Naive B cell (primary cell): ENCODE measurements around the gene ADSL. TPM values are rescaled to one million over a fixed set of nuclear protein-coding genes. Genes with fewer than 3 reads are reported as not detected.

ENCODE experiments used
- ATAC-seq, 2 donors: fragments of 150-1000 bp; cut with Tn5 transposase; 2 replicates each; pipeline ENCODE4 v1.10.0; 2021; ENCODE audit warnings: low read depth in 2 of 2, mild to moderate bottlenecking in 2 of 2, moderate library complexity in 2 of 2
- DNase-seq: peaks from one replicate; pipeline ENCODE4 v3.0.0; 2022
- H3K27ac Mint-ChIP-seq, 6 donors: one replicate each; pipeline ENCODE4 v1.8.0; 2020 to 2022; ENCODE audit warnings: mild to moderate bottlenecking in 6 of 6, mixed read lengths in 6 of 6, moderate library complexity in 5 of 6, inconsistent platforms in 2 of 6
- H3K27me3 Mint-ChIP-seq, 3 donors: one replicate each; pipeline ENCODE4 v1.8.0; 2021 to 2022; ENCODE audit warnings: mixed read lengths in 3 of 3, mild to moderate bottlenecking in 1 of 3
- H3K36me3 Mint-ChIP-seq, 2 donors: one replicate each; pipeline ENCODE4 v1.8.0; 2020 to 2022; ENCODE audit warnings: mixed read lengths in 2 of 2, inconsistent platforms in 1 of 2, mild to moderate bottlenecking in 1 of 2
- H3K4me1 Mint-ChIP-seq, 3 donors: one replicate each; pipeline ENCODE4 v1.8.0; 2020 to 2022; ENCODE audit warnings: mixed read lengths in 3 of 3, inconsistent platforms in 1 of 3, mild to moderate bottlenecking in 1 of 3, moderate library complexity in 1 of 3
- H3K4me3 Mint-ChIP-seq, 8 donors: one replicate each; pipeline ENCODE4 v1.8.0; 2020 to 2022; ENCODE audit warnings: mild to moderate bottlenecking in 8 of 8, mixed read lengths in 8 of 8, moderate library complexity in 8 of 8, inconsistent platforms in 2 of 8
- H3K9me3 Mint-ChIP-seq, 7 donors: one replicate each; pipeline ENCODE4 v1.8.0; 2020 to 2022; ENCODE audit warnings: mixed read lengths in 7 of 7, mild to moderate bottlenecking in 5 of 7, inconsistent platforms in 2 of 7, moderate library complexity in 1 of 7
- polyA plus RNA-seq, 6 donors: library from polyadenylated mRNA; unstranded; fragments of 300-500 nt; fragmentation: Illumina TruSeq; gene quantifications; one replicate each; pipeline ENCODE4 v1.2.3, GENCODE V29; 2021; ENCODE audit warnings: low read depth in 6 of 6

ADSL gene
- polyA plus RNA-seq, 6 donors from 2014 or later = 44.4 to 73.3 (median 55.6) TPM

DNA sequence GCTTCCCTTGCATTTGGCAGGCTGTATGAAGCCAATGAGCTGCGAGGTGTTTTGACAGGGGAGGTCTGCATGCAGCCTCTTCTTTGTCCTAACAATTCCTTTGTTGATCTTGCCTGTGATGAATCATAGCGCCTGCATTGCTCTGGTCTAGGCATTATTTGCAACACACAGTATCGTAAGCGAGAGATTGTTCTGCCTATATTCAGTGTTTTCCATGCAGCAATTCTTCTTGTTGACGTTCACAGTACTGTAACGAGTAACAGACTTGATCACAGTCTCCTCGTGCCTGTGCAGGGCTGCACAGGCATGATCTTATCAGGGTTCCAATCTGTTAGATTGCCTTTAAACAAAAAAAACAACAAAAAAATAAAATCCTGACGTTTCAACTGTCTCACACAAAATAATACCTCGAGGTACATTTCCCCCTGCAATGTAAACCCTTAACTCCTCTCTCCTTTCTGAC, 13.9 kb upstream of the ADSL start:
- no peak for DNase-seq
- Mint-ChIP-seq H3K4me1 (peaks cover 35 to 37% (median 36%) of the 10 kb centered on the region in 3 donors), H3K4me3 (no peak overlapping the region), H3K27ac (peak overlapping the region in 1 of 6 donors; percentile 83), H3K9me3 (no peaks in the 10 kb centered on the region), H3K27me3 (no peaks in the 10 kb centered on the region), H3K36me3 (peaks cover 0 to 11% of the 10 kb centered on the region in 2 donors)
- no peak for ATAC-seq

DNA sequence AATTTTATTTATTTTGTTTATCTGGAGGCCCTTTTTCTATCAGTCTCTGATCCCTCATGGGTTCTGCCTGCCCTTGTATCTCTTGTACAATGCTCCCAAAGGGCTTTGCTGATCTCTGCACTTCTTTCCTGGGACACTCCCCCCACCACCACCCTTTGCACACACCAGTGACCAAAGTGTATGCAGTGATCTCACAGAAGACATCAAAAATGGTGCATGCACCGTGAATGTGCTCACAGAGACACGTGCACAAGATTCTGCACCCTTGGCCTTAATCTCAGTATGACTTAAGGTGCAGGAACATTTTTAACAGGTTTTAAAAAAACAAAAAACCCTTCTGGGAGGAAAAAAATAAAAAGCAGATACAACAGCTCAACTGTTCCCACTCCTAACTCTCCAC, 12.2 kb upstream of the ADSL start:
- Mint-ChIP-seq H3K27ac (peak overlapping the region in 3 of 6 donors; percentile 43 to 82 (median 79)), H3K9me3 (no peaks in the 10 kb centered on the region), H3K4me1 (peaks cover 38 to 43% (median 39%) of the 10 kb centered on the region in 3 donors), H3K27me3 (no peaks in the 10 kb centered on the region), H3K36me3 (peaks cover 0 to 11% of the 10 kb centered on the region in 2 donors), H3K4me3 (no peak overlapping the region)
- DNase-seq (no peak), ATAC-seq (no peak)

DNA sequence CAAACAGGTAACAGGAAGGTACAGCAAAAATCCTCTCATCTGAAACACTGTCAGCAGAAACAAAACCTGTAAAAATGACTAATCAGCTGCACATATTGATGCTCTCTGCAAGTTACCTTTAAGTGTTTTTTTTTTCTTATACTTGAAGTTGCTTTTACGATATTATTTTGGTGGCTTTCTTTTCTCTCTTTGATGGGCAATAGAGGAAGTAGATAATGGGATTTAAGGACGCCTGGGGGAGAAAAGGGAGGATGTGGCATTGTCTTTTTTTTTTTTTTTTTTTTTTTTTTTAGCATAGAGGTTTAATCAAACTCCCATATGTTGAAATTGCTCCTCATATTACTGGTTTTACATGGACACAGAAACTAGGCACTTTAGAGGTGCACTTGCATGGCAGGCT, 11.4 kb upstream of the ADSL start:
- Mint-ChIP-seq H3K4me1 (peaks cover 33 to 44% (median 42%) of the 10 kb centered on the region in 3 donors), H3K4me3 (peak overlapping the region in 1 of 8 donors; percentile 38), H3K9me3 (no peaks in the 10 kb centered on the region), H3K27ac (peak overlapping the region in 3 of 6 donors; percentile 13 to 79 (median 71)), H3K27me3 (no peaks in the 10 kb centered on the region), H3K36me3 (peaks cover 0 to 11% of the 10 kb centered on the region in 2 donors)
- ATAC-seq (no peak), DNase-seq (no peak)

DNA sequence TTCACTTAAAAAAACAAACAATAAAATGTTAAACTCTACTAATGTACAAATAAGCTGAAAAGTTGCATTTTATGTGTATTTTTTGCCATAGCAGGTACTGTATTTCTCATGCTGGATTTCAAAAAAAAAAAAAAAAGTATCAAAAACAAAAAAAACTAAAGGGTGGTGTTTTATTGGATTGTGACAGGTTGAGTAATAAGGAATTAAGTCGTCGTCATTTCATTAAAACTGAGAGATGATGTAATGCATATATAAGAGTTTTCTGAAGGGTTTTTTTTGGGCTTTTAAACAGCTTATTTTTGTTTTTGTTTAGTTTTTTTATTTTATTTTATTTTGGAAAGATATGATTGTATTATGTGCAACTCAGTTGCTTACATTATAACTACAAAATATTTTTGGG, 10.9 kb upstream of the ADSL start:
- Mint-ChIP-seq H3K4me1 (peaks cover 30 to 41% (median 40%) of the 10 kb centered on the region in 3 donors), H3K9me3 (no peaks in the 10 kb centered on the region), H3K27ac (peak overlapping the region in 2 of 6 donors; percentile 79 to 84), H3K36me3 (peaks cover 0 to 8% of the 10 kb centered on the region in 2 donors), H3K27me3 (no peaks in the 10 kb centered on the region), H3K4me3 (no peak overlapping the region)
- ATAC-seq (no peak), DNase-seq (no peak)

DNA sequence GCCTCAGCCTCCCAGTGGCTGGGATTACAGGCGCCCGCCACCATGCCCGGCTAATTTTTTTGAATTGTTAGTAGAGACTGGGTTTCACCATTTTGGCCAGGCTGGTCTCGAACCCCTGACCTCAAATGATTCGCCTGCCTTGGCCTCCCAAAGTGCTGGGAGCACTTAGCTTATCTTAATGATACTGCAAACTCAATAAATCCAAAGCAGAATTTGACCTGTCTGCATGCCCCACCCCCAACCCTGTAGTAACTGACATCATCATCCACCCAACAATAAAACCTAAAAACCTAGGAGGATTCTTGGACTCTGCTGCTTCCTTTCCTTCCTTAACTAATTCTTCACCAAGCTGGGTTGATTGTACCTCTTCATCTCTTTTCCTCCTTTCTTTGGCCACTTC, 6.3 kb upstream of the ADSL start:
- Mint-ChIP-seq H3K27me3 (no peaks in the 10 kb centered on the region), H3K9me3 (no peaks in the 10 kb centered on the region), H3K27ac (peak overlapping the region in 2 of 6 donors; percentile 17 to 63), H3K4me3 (no peak overlapping the region), H3K4me1 (peaks cover 32 to 41% (median 36%) of the 10 kb centered on the region in 3 donors), H3K36me3 (no peaks in the 10 kb centered on the region)
- ATAC-seq (no peak), DNase-seq (no peak)

DNA sequence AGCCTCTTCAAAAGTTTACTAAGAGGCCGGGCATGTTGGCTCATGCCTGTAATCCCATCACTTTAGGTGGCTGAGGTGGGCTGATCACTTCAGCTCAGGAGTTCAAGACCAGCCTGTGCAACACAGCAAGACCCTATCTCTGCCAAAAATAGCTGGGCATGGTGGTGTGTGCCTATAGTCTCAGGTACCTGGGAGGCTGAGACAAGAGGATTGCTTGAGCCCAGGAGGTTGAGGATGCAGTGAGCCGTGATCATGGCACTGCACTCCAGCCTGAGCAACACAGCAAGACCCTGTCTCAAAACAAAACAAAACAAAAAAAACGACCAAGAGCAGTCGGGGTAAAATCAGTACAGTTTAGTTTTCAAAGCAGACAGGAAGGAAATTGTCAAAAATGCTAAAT, 4.7 kb upstream of the ADSL start:
- H3K9me3 Mint-ChIP-seq = no peaks in the 10 kb centered on the region
- peak overlapping the region in 1 of 6 donors; percentile 61 for H3K27ac Mint-ChIP-seq
- DNase-seq (no peak), ATAC-seq (no peak)
- no peaks in the 10 kb centered on the region for H3K27me3 Mint-ChIP-seq
- peak overlapping the region in 1 of 8 donors; percentile 77 for H3K4me3 Mint-ChIP-seq
- H3K4me1 Mint-ChIP-seq = peaks cover 28 to 34% (median 31%) of the 10 kb centered on the region in 3 donors
- H3K36me3 Mint-ChIP-seq = no peaks in the 10 kb centered on the region

DNA sequence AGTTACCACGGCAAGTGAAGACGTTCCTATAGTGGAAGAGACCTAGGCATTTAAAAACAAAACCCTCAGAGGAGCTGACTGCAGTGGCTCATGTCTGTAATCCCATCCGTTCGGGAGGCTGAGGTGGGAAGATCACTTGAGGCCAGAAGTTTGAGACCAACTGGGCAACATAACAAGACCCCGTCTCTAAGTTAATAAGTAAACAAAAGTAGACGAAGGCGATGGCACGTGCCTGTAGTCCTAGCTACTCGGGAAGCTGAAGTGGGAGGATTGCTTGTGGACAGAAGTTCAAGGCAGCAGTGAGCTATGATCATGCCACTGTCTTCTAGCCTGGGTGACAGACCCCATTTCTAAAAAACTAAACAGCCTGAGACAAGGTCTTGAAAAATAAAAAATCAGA, 3.8 kb upstream of the ADSL start:
- Mint-ChIP-seq H3K27me3 (no peaks in the 10 kb centered on the region), H3K36me3 (no peaks in the 10 kb centered on the region), H3K4me3 (peak overlapping the region in 2 of 8 donors; percentile 11 to 77), H3K4me1 (peaks cover 35 to 43% (median 39%) of the 10 kb centered on the region in 3 donors), H3K27ac (peak overlapping the region in 3 of 6 donors; percentile 17 to 71 (median 34)), H3K9me3 (no peaks in the 10 kb centered on the region)
- ATAC-seq = no peak
- no peak for DNase-seq

DNA sequence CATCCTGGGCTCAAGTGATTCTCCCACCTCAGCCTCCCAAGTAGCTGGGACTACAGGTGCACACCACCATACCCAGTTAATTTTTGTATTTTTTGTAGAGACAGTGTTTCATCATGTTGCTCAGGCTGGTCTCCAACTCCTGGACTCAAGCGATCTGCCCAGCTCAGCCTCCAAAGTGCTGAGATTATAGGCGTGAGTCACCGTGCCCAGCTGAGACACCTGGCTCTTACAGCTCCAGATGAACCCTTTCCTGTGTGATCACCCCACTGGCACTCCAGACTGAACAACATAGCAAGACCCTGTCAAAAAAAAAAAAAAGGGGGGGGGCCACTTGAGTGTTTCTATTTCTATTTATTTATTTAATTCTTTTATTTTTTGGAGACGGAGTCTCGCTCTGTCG, 1.0 kb upstream of the ADSL start:
- H3K27me3 Mint-ChIP-seq = no peaks in the 10 kb centered on the region
- no peak for DNase-seq

DNA sequence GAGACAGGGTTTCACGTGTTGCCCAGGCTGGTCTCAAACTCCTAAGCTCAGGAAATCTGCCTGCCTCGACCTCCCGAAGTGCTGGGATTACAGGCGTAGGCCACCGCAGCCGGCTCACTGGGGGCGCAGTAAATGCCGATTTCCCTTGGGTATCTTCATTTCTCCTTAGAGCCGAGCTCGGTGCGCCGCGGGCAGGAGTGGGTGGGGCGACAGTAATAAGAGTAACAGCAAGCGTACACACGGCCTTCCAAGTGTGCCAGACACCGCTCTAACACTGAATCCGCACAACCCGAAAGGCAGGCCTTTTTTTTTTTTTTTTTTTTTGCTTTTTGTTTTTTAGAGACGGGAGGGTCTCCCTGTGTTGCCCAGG, 500 bp upstream of the ADSL start:
- H3K27me3 Mint-ChIP-seq = no peaks in the 10 kb centered on the region
- H3K36me3 Mint-ChIP-seq = peaks cover 0 to 4% of the 10 kb centered on the region in 2 donors
- DNase-seq = peak; percentile 34
- peaks cover 25 to 48% (median 33%) of the 10 kb centered on the region in 3 donors for H3K4me1 Mint-ChIP-seq
- ATAC-seq = peak; percentile 41 to 44
- peak overlapping the region; percentile 86 to 99 (median 97) for H3K27ac Mint-ChIP-seq
- H3K9me3 Mint-ChIP-seq = no peaks in the 10 kb centered on the region
- H3K4me3 Mint-ChIP-seq = peak overlapping the region; percentile 92 to 99 (median 98)

More for the DNA sequence above, 1.0 kb upstream of the ADSL start:
- peaks cover 0 to 4% of the 10 kb centered on the region in 2 donors for H3K36me3 Mint-ChIP-seq
- no peaks in the 10 kb centered on the region for H3K9me3 Mint-ChIP-seq
- H3K27ac Mint-ChIP-seq = peak overlapping the region in 2 of 6 donors; percentile 54 to 86
- ATAC-seq = no peak
- H3K4me3 Mint-ChIP-seq = peak overlapping the region; percentile 92 to 99 (median 98)
- H3K4me1 Mint-ChIP-seq = peaks cover 25 to 48% (median 36%) of the 10 kb centered on the region in 3 donors

DNA sequence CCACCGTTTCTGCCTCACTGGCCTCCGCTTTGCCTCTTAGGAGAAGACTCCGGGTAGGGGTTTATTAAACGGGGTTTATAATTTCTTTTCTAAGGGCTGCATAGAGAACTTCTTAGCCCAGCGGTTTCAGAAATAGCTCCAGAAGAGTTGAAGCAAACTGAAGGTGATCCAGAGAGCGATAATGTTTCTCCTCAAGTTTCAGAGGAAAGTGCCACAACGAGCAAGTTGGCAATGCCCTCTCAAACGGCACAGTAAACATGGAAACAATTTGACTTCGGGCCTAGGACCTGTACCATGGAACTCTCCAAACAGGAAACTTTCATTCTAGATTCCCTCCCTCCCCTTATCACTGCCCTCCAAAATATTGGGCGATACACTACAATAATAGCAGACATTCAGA, 1.0 kb downstream of the ADSL start:
- DNase-seq = no peak
- peak overlapping the region; percentile 48 to 99 (median 91) for H3K27ac Mint-ChIP-seq
- H3K27me3 Mint-ChIP-seq = no peaks in the 10 kb centered on the region
- no peak for ATAC-seq
- peak overlapping the region; percentile 92 to 99 (median 98) for H3K4me3 Mint-ChIP-seq
- H3K4me1 Mint-ChIP-seq = peaks cover 18 to 40% (median 24%) of the 10 kb centered on the region in 3 donors
- H3K9me3 Mint-ChIP-seq = no peaks in the 10 kb centered on the region
- H3K36me3 Mint-ChIP-seq = peaks cover 0 to 4% of the 10 kb centered on the region in 2 donors

DNA sequence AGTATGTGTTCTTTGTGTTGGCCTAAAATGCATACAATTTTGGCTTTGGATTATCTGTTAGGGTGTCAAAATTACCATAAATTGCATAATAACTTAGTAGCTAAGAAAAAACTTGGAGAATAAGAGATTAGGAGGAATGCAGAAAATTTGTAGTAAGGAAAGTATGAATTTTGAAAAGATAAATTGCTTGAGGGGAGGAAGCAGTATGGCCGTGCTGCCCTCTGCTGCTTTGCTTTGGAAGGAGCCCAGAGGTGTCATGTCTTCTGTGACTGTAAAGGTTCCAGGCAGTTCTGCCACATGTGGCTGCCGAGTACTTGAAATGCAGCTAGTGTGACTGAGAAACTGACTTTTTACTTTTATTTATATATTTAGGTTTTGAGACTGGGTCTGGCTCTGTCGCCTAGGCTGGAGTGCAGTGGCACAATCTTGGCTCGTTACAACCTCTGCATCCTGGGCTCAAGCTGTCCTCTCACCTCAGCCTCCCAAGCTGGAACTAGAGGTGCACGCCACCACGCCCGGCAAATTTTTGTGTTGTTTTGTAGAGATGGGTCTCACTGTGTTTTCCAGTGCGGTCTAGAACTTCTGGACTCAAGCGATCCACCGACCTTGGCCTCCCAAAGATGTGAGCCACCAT, 1.8 kb downstream of the ADSL start:
- H3K4me3 Mint-ChIP-seq = peak overlapping the region in 7 of 8 donors; percentile 92 to 99 (median 98)
- no peaks in the 10 kb centered on the region for H3K9me3 Mint-ChIP-seq
- peaks cover under 1 to 4% of the 10 kb centered on the region in 2 donors for H3K36me3 Mint-ChIP-seq
- peak in 1 of 2 donors; percentile 23 for ATAC-seq
- H3K4me1 Mint-ChIP-seq = peaks cover 16 to 38% (median 16%) of the 10 kb centered on the region in 3 donors
- H3K27me3 Mint-ChIP-seq = no peaks in the 10 kb centered on the region
- peak; percentile 24 for DNase-seq
- peak overlapping the region in 5 of 6 donors; percentile 10 to 98 (median 86) for H3K27ac Mint-ChIP-seq

DNA sequence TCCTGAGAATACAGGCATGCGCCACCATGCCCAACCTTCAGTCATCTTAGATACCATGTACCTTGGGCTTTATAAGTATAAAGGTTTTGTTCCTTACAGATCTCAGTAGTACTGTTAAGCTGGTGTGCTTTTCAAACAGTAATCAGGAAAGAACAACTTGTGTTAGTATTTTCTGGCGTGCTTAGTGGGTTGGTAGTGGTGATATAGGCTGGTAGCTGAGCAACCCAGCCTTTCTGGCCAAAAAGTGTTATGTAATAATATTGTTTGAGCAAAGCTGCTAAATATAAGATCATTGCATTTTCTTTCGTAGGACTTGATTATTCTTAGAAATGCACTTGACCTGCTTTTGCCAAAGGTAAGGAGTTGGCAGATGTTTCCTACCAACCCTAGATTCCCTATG, 6.5 kb downstream of the ADSL start:
- H3K9me3 Mint-ChIP-seq = no peaks in the 10 kb centered on the region
- H3K4me1 Mint-ChIP-seq = peaks cover 3 to 6% (median 4%) of the 10 kb centered on the region in 3 donors
- no peaks in the 10 kb centered on the region for H3K27me3 Mint-ChIP-seq
- ATAC-seq = no peak
- no peak for DNase-seq
- H3K27ac Mint-ChIP-seq = peak overlapping the region in 1 of 6 donors; percentile 52
- H3K36me3 Mint-ChIP-seq = peaks cover 4% of the 10 kb centered on the region in 2 donors
- no peak overlapping the region for H3K4me3 Mint-ChIP-seq

DNA sequence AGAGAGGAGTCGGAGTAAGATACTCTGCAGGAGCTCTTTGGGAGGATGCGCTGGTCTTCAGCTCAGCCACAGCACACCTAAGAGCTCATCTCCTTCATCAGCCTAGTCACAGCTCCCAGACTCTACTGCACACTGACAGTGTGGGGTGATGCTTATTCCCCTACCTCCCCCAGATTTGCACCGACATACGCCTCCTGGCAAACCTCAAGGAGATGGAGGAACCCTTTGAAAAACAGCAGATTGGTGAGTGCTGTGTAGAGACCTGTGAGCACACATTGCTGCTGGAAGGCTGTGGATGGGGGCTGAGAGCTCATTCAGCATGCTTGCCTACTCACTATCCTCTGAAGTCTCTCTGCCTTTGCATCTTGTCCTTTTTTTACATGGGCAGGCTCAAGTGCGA, 14.8 kb downstream of the ADSL start:
- Mint-ChIP-seq H3K9me3 (no peaks in the 10 kb centered on the region), H3K36me3 (peaks cover 47 to 49% of the 10 kb centered on the region in 2 donors), H3K4me1 (no peaks in the 10 kb centered on the region), H3K27ac (peak overlapping the region in 2 of 6 donors; percentile 13 to 88), H3K27me3 (no peaks in the 10 kb centered on the region), H3K4me3 (no peak overlapping the region)
- no peak for DNase-seq
- ATAC-seq = no peak

DNA sequence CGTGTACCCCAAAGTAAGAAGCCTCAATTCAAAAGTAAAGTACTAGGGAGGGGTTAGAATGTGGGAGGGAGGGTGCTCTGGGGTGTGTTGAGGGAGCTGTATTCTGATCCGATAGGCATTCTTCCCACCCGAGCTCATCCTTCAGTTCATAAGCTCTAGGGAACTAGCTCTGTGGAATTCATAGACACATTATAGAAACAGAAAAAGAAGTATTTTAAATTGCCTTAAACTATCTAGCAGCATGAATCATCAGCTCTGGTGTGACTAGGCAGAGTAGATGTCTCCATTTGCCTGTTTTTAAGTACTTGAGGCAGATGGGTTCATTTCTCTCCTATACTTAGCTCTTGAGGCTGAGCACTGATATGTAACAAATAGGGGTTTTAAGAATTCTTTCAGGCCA, 16.8 kb downstream of the ADSL start:
- ATAC-seq (no peak), DNase-seq (no peak)
- Mint-ChIP-seq H3K4me1 (no peaks in the 10 kb centered on the region), H3K36me3 (peaks cover 51% of the 10 kb centered on the region in 2 donors), H3K9me3 (no peaks in the 10 kb centered on the region), H3K27me3 (no peaks in the 10 kb centered on the region), H3K27ac (no peak overlapping the region), H3K4me3 (no peak overlapping the region)
